ENCODE results near the gene CNTNAP5.

CNTNAP5 gene

DNA sequence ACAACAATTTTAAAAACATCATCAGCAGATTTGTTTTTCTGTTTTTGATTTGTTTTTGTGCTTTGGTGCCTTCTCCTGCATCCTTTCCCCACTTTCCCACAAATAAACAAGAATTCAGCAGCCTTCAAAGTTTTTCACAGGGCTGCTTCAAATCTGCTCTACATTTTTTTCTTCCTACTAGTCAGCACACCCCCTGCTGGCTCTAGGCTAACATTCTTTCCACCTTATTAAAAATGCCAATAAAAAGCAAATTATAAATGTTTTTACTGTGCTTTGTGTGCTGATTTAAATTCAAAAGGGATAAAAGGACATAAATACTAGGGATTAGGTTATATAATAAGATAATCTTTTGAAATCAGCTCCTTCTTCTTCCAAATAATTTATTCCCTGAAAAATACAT lies 6.2 kb upstream of the CNTNAP5 start:
- no peak for DNase-seq
- Histone ChIP-seq H3K4me3 (ENCODE audit: low read length) (no peak overlapping the region), H3K4ac (ENCODE audit: low read depth, low read length) (no peak overlapping the region), H3K27me3 (ENCODE audit: insufficient read depth, low read length, poor library complexity) (peaks cover under 1% of the 10 kb centered on the region), H3K18ac (ENCODE audit: low read length) (no peak overlapping the region), H3K4me1 (ENCODE audit: control insufficient read depth, low read depth, low read length) (no peaks in the 10 kb centered on the region), H3K27ac (ENCODE audit: low read depth, low read length) (no peak overlapping the region), H3K4me2 (ENCODE audit: low read length) (no peak overlapping the region), H3K56ac (ENCODE audit: low read length) (no peak overlapping the region), H3K9ac (ENCODE audit: low read length) (no peak overlapping the region), H2BK5ac (ENCODE audit: low read length) (no peak overlapping the region), H4K8ac (ENCODE audit: low read depth, low read length) (no peak overlapping the region), H2BK15ac (replicated peaks; ENCODE audit: low read depth) (no peak overlapping the region), H3K79me1 (ENCODE audit: low read length) (no peaks in the 10 kb centered on the region), H3K79me2 (ENCODE audit: control insufficient read depth, insufficient read depth, low read length) (no peaks in the 10 kb centered on the region), H3K23ac (ENCODE audit: low read length) (no peak overlapping the region), H3K36me3 (ENCODE audit: control insufficient read depth, insufficient read depth, low read length) (no peaks in the 10 kb centered on the region), H2BK120ac (ENCODE audit: low read depth, low read length) (no peak overlapping the region), H4K5ac (ENCODE audit: low read length) (no peak overlapping the region), H2AK5ac (ENCODE audit: low read length) (no peak overlapping the region)

DNA sequence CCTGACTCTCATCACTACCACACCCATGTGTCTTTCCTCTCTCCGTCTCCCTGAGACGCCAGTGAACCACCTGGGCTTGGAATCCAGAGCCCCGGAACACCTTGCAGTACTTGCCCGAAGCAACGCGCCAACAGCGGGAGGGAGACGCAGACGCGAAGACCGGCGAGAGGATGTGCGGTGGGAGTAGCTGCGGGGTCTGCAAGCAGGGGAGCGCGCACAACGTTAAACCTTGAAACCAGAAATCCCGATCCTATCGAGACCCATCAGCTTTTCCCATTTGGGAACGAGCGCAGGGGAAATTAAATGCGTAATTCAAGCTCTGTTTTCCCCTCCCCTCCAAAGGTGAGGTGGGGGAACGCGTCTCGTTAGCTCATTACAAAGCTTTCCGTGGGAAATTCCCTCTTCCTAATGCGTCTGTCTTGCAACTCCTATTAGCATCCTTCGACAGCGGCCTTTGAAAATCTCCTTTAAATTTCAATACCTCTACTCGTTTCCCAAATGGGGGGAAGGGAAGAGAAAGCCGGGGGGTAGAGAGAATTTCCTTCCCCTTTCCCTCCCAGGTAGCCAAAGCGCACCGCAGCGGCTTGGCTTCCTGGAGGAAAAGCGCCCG lies 421 bp upstream of the CNTNAP5 start:
- Histone ChIP-seq H3K56ac (ENCODE audit: low read length) (no peak overlapping the region), H2BK5ac (ENCODE audit: low read length) (no peak overlapping the region), H3K4me1 (ENCODE audit: control insufficient read depth, low read depth, low read length) (no peaks in the 10 kb centered on the region), H3K23ac (ENCODE audit: low read length) (no peak overlapping the region), H2BK120ac (ENCODE audit: low read depth, low read length) (no peak overlapping the region), H3K9ac (ENCODE audit: low read length) (peak overlapping the region; percentile 24), H3K18ac (ENCODE audit: low read length) (no peak overlapping the region), H3K36me3 (ENCODE audit: control insufficient read depth, insufficient read depth, low read length) (no peaks in the 10 kb centered on the region), H2AK5ac (ENCODE audit: low read length) (no peak overlapping the region), H3K4me3 (ENCODE audit: low read length) (peak overlapping the region; percentile 40), H2BK15ac (replicated peaks; ENCODE audit: low read depth) (no peak overlapping the region), H4K5ac (ENCODE audit: low read length) (no peak overlapping the region), H3K79me1 (ENCODE audit: low read length) (no peaks in the 10 kb centered on the region), H3K79me2 (ENCODE audit: control insufficient read depth, insufficient read depth, low read length) (no peaks in the 10 kb centered on the region), H3K4me2 (ENCODE audit: low read length) (peak overlapping the region; percentile 59), H3K27ac (ENCODE audit: low read depth, low read length) (no peak overlapping the region), H4K8ac (ENCODE audit: low read depth, low read length) (no peak overlapping the region), H3K4ac (ENCODE audit: low read depth, low read length) (no peak overlapping the region), H3K27me3 (ENCODE audit: insufficient read depth, low read length, poor library complexity) (peaks cover 4% of the 10 kb centered on the region)
- WGBS (ENCODE audit: extremely low coverage, insufficient coverage, low lambda C conversion rate): no CpG with 5 or more reads among the region's 36 CpGs
- DNase-seq: peak; percentile 42

DNA sequence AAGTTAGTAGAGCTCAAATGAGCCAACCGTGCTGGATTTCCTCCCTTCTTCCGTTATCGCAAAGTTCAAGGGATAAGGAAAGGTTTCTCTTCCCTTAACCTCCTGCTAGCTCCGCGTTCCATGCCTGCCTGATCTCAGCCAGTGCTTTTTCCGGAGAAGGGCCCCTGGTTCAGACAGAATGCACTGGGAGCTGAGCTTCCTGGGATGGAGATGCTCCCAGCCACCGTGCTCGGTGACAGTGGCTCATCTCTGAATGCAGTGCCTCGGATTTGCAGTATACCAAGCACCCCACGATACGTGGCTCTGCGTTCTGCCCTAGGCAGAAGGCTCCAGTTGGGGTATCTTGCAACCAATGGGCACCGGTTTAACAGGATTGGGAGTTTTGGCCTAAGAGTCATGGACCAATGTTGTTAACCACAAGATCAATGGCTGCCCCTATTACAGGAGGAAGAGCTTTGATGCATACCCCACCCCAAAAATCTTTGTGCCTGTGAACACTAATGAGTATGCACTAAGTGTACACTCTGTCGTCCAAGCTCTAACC lies 876 bp downstream of the CNTNAP5 start:
- Histone ChIP-seq H3K18ac (ENCODE audit: low read length) (no peak overlapping the region), H3K36me3 (ENCODE audit: control insufficient read depth, insufficient read depth, low read length) (no peaks in the 10 kb centered on the region), H3K4me1 (ENCODE audit: control insufficient read depth, low read depth, low read length) (no peaks in the 10 kb centered on the region), H2AK5ac (ENCODE audit: low read length) (no peak overlapping the region), H3K4me2 (ENCODE audit: low read length) (no peak overlapping the region), H3K79me2 (ENCODE audit: control insufficient read depth, insufficient read depth, low read length) (no peaks in the 10 kb centered on the region), H3K27ac (ENCODE audit: low read depth, low read length) (no peak overlapping the region), H3K23ac (ENCODE audit: low read length) (no peak overlapping the region), H3K9ac (ENCODE audit: low read length) (no peak overlapping the region), H2BK15ac (replicated peaks; ENCODE audit: low read depth) (no peak overlapping the region), H4K5ac (ENCODE audit: low read length) (no peak overlapping the region), H3K56ac (ENCODE audit: low read length) (no peak overlapping the region), H3K4ac (ENCODE audit: low read depth, low read length) (no peak overlapping the region), H3K4me3 (ENCODE audit: low read length) (no peak overlapping the region), H2BK120ac (ENCODE audit: low read depth, low read length) (no peak overlapping the region), H2BK5ac (ENCODE audit: low read length) (no peak overlapping the region), H3K79me1 (ENCODE audit: low read length) (no peaks in the 10 kb centered on the region), H3K27me3 (ENCODE audit: insufficient read depth, low read length, poor library complexity) (peaks cover 4% of the 10 kb centered on the region), H4K8ac (ENCODE audit: low read depth, low read length) (no peak overlapping the region)
- WGBS (ENCODE audit: extremely low coverage, insufficient coverage, low lambda C conversion rate): no CpG with 5 or more reads among the region's 14 CpGs
- no peak for DNase-seq

DNA sequence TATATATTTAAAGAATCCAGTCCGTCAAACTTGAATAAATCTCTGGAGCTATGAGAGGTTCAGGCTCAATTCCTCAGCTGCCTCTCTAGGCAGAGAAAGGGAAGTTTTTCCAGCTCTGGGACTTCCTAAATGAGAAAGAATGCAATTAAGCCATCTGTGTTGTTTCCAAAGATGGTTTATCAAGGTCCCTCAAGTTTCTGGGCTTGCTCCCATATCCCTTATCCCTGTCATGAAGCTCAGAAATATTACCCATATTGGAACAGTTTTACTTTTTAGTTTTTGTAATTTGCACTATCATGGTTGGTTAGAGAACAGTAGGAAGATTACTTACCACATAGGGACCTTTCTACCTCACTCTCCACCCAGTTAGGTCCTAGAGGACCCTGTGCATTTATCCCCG lies 1.4 kb downstream of the CNTNAP5 start:
- no peak overlapping the region for H3K9ac ChIP-seq (ENCODE audit: low read length)
- no peaks in the 10 kb centered on the region for H3K4me1 ChIP-seq (ENCODE audit: control insufficient read depth, low read depth, low read length)
- no peak overlapping the region for H3K18ac ChIP-seq (ENCODE audit: low read length)
- H4K8ac ChIP-seq (ENCODE audit: low read depth, low read length): no peak overlapping the region
- no peak for DNase-seq
- H2BK5ac ChIP-seq (ENCODE audit: low read length): no peak overlapping the region
- no peak overlapping the region for H3K56ac ChIP-seq (ENCODE audit: low read length)
- H3K27me3 ChIP-seq (ENCODE audit: insufficient read depth, low read length, poor library complexity): peaks cover 4% of the 10 kb centered on the region
- H3K4me3 ChIP-seq (ENCODE audit: low read length): no peak overlapping the region
- no peak overlapping the region for H2AK5ac ChIP-seq (ENCODE audit: low read length)
- H3K4ac ChIP-seq (ENCODE audit: low read depth, low read length): no peak overlapping the region
- H2BK120ac ChIP-seq (ENCODE audit: low read depth, low read length): no peak overlapping the region
- no peak overlapping the region for H3K27ac ChIP-seq (ENCODE audit: low read depth, low read length)
- no CpG with 5 or more reads among the region's 2 CpGs for WGBS (ENCODE audit: extremely low coverage, insufficient coverage, low lambda C conversion rate)
- no peak overlapping the region for H4K5ac ChIP-seq (ENCODE audit: low read length)
- no peaks in the 10 kb centered on the region for H3K79me2 ChIP-seq (ENCODE audit: control insufficient read depth, insufficient read depth, low read length)
- H2BK15ac ChIP-seq (replicated peaks; ENCODE audit: low read depth): no peak overlapping the region
- H3K23ac ChIP-seq (ENCODE audit: low read length): no peak overlapping the region
- no peaks in the 10 kb centered on the region for H3K36me3 ChIP-seq (ENCODE audit: control insufficient read depth, insufficient read depth, low read length)
- H3K79me1 ChIP-seq (ENCODE audit: low read length): no peaks in the 10 kb centered on the region
- no peak overlapping the region for H3K4me2 ChIP-seq (ENCODE audit: low read length)

DNA sequence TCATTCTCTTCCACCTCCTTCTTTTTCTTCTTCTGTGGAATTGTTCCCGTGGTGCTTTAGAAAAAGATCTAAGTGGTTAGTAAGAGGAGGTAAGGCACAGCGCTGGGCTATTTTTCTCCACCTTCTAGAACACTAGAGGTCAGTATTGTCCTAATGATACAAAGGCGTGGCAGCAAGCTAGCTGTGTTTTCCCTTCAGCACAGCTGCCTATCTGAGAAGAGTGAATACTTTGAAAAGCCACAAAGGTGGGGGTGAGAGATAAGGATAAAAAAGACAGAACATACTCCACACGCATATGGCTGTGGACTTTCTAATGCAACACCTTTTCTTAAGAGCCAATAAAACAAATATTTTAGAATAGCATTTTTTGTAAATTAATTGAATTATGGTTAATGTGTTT lies 2.1 kb downstream of the CNTNAP5 start:
- H3K4me1 ChIP-seq (ENCODE audit: control insufficient read depth, low read depth, low read length): no peaks in the 10 kb centered on the region
- no peak overlapping the region for H3K4me3 ChIP-seq (ENCODE audit: low read length)
- peak; percentile 89 for DNase-seq
- H3K56ac ChIP-seq (ENCODE audit: low read length): no peak overlapping the region
- no peaks in the 10 kb centered on the region for H3K36me3 ChIP-seq (ENCODE audit: control insufficient read depth, insufficient read depth, low read length)
- no peak overlapping the region for H3K23ac ChIP-seq (ENCODE audit: low read length)
- H3K27ac ChIP-seq (ENCODE audit: low read depth, low read length): no peak overlapping the region
- H3K79me2 ChIP-seq (ENCODE audit: control insufficient read depth, insufficient read depth, low read length): no peaks in the 10 kb centered on the region
- H2BK120ac ChIP-seq (ENCODE audit: low read depth, low read length): no peak overlapping the region
- WGBS (ENCODE audit: extremely low coverage, insufficient coverage, low lambda C conversion rate): no CpG with 5 or more reads among the region's 4 CpGs
- H3K27me3 ChIP-seq (ENCODE audit: insufficient read depth, low read length, poor library complexity): peaks cover 4% of the 10 kb centered on the region
- H3K18ac ChIP-seq (ENCODE audit: low read length): no peak overlapping the region
- H4K8ac ChIP-seq (ENCODE audit: low read depth, low read length): no peak overlapping the region
- H3K4ac ChIP-seq (ENCODE audit: low read depth, low read length): no peak overlapping the region
- H2BK5ac ChIP-seq (ENCODE audit: low read length): no peak overlapping the region
- H3K4me2 ChIP-seq (ENCODE audit: low read length): no peak overlapping the region
- no peak overlapping the region for H4K5ac ChIP-seq (ENCODE audit: low read length)
- H3K9ac ChIP-seq (ENCODE audit: low read length): no peak overlapping the region
- H2BK15ac ChIP-seq (replicated peaks; ENCODE audit: low read depth): no peak overlapping the region
- no peak overlapping the region for H2AK5ac ChIP-seq (ENCODE audit: low read length)
- H3K79me1 ChIP-seq (ENCODE audit: low read length): no peaks in the 10 kb centered on the region

DNA sequence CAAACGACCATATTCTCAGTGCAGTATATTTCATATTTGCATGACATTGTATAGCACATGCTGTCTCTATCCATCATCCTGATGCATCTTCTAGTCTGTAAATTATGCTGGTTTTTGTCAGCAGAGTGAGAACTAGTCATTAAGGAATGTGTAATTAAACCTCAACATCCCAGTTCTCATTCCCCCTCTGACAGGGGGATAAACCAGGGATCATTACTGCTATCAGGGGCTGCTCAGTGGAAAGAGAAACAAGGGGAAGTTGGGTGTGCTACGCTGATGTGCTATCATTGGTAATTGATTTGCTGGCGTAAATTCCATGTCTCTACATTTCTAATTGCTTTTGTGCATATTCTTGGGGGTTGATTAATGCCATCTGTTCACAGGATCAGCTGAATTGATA lies 7.7 kb downstream of the CNTNAP5 start:
- Histone ChIP-seq H2BK120ac (ENCODE audit: low read depth, low read length) (no peak overlapping the region), H3K79me1 (ENCODE audit: low read length) (no peaks in the 10 kb centered on the region), H2AK5ac (ENCODE audit: low read length) (no peak overlapping the region), H3K27ac (ENCODE audit: low read depth, low read length) (no peak overlapping the region), H2BK15ac (replicated peaks; ENCODE audit: low read depth) (no peak overlapping the region), H4K5ac (ENCODE audit: low read length) (no peak overlapping the region), H3K27me3 (ENCODE audit: insufficient read depth, low read length, poor library complexity) (no peaks in the 10 kb centered on the region), H3K79me2 (ENCODE audit: control insufficient read depth, insufficient read depth, low read length) (no peaks in the 10 kb centered on the region), H3K4ac (ENCODE audit: low read depth, low read length) (no peak overlapping the region), H3K4me1 (ENCODE audit: control insufficient read depth, low read depth, low read length) (no peaks in the 10 kb centered on the region), H3K36me3 (ENCODE audit: control insufficient read depth, insufficient read depth, low read length) (no peaks in the 10 kb centered on the region), H3K4me3 (ENCODE audit: low read length) (no peak overlapping the region), H3K18ac (ENCODE audit: low read length) (no peak overlapping the region), H2BK5ac (ENCODE audit: low read length) (no peak overlapping the region), H3K4me2 (ENCODE audit: low read length) (no peak overlapping the region), H4K8ac (ENCODE audit: low read depth, low read length) (no peak overlapping the region), H3K56ac (ENCODE audit: low read length) (no peak overlapping the region), H3K9ac (ENCODE audit: low read length) (no peak overlapping the region), H3K23ac (ENCODE audit: low read length) (no peak overlapping the region)
- no CpG with 5 or more reads among the region's 3 CpGs for WGBS (ENCODE audit: extremely low coverage, insufficient coverage, low lambda C conversion rate)
- no peak for DNase-seq
